ENCODE data around the gene MYH10.

GRCh38 chr17:8518850-8519249 is 111.7 kb downstream of the MYH10 start:
- no peak for TF ChIP-seq CTCF (IDR thresholded peaks at IDR 0.05; ENCODE audit: poor library complexity)
- TF ChIP-seq EZH2phosphoT487 (IDR thresholded peaks at IDR 0.05; ENCODE audit: low read depth, severe bottlenecking, unreplicated experiment): no peak
- TF ChIP-seq EZH2 (IDR thresholded peaks at IDR 0.05; ENCODE audit: borderline replicate concordance): no peak
